ENCODE data around the gene ZG16B.

DNA sequence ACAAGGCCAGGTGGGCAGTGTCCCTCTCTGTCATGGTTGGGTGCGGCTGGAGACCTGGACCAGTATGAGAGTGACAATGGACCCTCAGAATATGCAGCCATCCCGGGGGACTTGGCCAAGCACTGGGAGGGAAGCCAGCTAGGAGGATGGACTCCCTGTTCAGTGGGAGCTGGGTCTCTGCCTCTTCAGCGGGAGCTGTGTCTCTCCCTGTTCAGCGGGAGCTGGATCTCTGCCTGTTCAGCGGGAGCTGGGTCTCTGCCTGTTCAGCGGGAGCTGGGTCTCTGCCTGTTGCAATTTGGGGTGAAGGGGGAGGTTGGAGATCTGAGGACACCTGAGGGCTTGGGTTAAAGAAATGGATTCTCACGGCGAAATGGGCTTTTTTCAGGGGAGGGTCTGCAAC lies 38.9 kb upstream of the ZG16B start:
- TF ChIP-seq, protein P1, sequence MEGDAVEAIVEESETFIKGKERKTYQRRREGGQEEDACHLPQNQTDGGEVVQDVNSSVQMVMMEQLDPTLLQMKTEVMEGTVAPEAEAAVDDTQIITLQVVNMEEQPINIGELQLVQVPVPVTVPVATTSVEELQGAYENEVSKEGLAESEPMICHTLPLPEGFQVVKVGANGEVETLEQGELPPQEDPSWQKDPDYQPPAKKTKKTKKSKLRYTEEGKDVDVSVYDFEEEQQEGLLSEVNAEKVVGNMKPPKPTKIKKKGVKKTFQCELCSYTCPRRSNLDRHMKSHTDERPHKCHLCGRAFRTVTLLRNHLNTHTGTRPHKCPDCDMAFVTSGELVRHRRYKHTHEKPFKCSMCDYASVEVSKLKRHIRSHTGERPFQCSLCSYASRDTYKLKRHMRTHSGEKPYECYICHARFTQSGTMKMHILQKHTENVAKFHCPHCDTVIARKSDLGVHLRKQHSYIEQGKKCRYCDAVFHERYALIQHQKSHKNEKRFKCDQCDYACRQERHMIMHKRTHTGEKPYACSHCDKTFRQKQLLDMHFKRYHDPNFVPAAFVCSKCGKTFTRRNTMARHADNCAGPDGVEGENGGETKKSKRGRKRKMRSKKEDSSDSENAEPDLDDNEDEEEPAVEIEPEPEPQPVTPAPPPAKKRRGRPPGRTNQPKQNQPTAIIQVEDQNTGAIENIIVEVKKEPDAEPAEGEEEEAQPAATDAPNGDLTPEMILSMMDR (conservative IDR thresholded peaks at IDR 0.05), result no peak
- TF ChIP-seq EZH2 (IDR thresholded peaks at IDR 0.05; ENCODE audit: low read depth), result no peak
